Aorta (tissue), 5 donors: ENCODE measurements around the gene HMGCLL1. TPM values are rescaled to one million over a fixed set of nuclear protein-coding genes. Genes with fewer than 3 reads are reported as not detected.

Source experiments
- ATAC-seq: fragments of 200-7000 bp; cut with Tn5 transposase; one replicate; pipeline ENCODE4 v1.9.1; 2022; ENCODE audit warnings: moderate library complexity; ENCODE audit not compliant: low FRiP score
- DNase-seq, 2 donors: peaks; one replicate each; pipeline ENCODE4 v3.0.0-alpha.2; 2020
- H3K27ac ChIP-seq, 2 donors: one replicate each; pipeline ENCODE4 v1.5.1; 2013; ENCODE audit warnings: low read length in 2 of 2, mild to moderate bottlenecking in 2 of 2, moderate library complexity in 2 of 2, control low read depth in 1 of 2, inconsistent platforms in 1 of 2, low read depth in 1 of 2
- H3K27me3 ChIP-seq, 2 donors: one replicate each; pipeline ENCODE4 v1.6.1; 2013; ENCODE audit warnings: control low read depth in 1 of 2, low read length in 1 of 2, mild to moderate bottlenecking in 1 of 2, moderate library complexity in 1 of 2; ENCODE audit not compliant: insufficient read depth in 2 of 2, control insufficient read depth in 1 of 2
- H3K36me3 ChIP-seq, 2 donors: one replicate each; pipeline ENCODE4 v1.6.1; 2013; ENCODE audit warnings: control low read depth in 1 of 2, low read length in 1 of 2, mild to moderate bottlenecking in 1 of 2; ENCODE audit not compliant: insufficient read depth in 2 of 2, control insufficient read depth in 1 of 2
- H3K4me1 ChIP-seq, 2 donors: one replicate each; pipeline ENCODE4 v1.6.1; 2013; ENCODE audit warnings: low read length in 2 of 2, control low read depth in 1 of 2, mild to moderate bottlenecking in 1 of 2, moderate library complexity in 1 of 2; ENCODE audit not compliant: insufficient read depth in 2 of 2, control insufficient read depth in 1 of 2
- H3K4me3 ChIP-seq, 2 donors: one replicate each; pipeline ENCODE4 v1.5.1; 2013; ENCODE audit warnings: low read length in 2 of 2, control low read depth in 1 of 2, mild to moderate bottlenecking in 1 of 2
- H3K9me3 ChIP-seq: one replicate; pipeline ENCODE4 v1.6.1; 2013; ENCODE audit warnings: mild to moderate bottlenecking, low read length; ENCODE audit not compliant: control insufficient read depth
- WGBS, 2 donors: extraction: QIAGEN DNeasy Blood & Tissue Kit; methylation state at CpG; one replicate each; pipeline ENCODE4 v1.1.7; 2013; 5-methylcytosine and 5-hydroxymethylcytosine counted together
- intact Hi-C, 2 donors: fragments of 100-400 bp; cut with DNase I; formaldehyde crosslinking; loops; one replicate each; pipeline versions ENCODE4 v1.14.2 to v1.15.0; 2022
- polyA plus RNA-seq, 2 donors: library from polyadenylated mRNA; stranded (reverse); fragments of 200-250 nt; gene quantifications; one replicate each; pipeline ENCODE4 v1.2.3, GENCODE V29; 2013
- total RNA-seq, 2 donors: library from RNA; stranded (reverse); fragmentation: NEBNext Ultra II Directional; extraction: Animal tissue kit (Norgen Biotek cat#: 25700); gene quantifications; one replicate each; pipeline ENCODE4 v1.2.1, GENCODE V29; 2021
- donor health status: healthy with polysubstance abuse.
- donor health status: Bipolar disorder and iron deficiency.
- donor health status: DM: no; HTN: no; CAD: no.
- donor health status: DM: no; HTN: no; CAD: no.
- donor health status: DM: yes; HTN: yes; CAD: no.

The HMGCLL1 gene
- total and polyA plus RNA-seq, 4 donors = 0.29 to 1.5 (median 0.63) TPM

GRCh38 chr6:55443238-55444134 is 135.5 kb downstream of the HMGCLL1 start:
- no peak for ATAC-seq
- 44 to 49% methylated on average over 7 of the region's 7 CpGs for WGBS, 2 donors
- intact Hi-C loops = loop anchor here in 1 of 2 donors (10.0 kb wide), 1 partner anchor 511 kb away; no protein-coding TSS in a partner anchor
- no peak overlapping the region for H3K27ac ChIP-seq
- no peaks in the 10 kb centered on the region for H3K27me3 ChIP-seq
- no peak for DNase-seq
- H3K4me1 ChIP-seq = no peaks in the 10 kb centered on the region
- H3K9me3 ChIP-seq = no peaks in the 10 kb centered on the region
- no peak overlapping the region for H3K4me3 ChIP-seq
- no peaks in the 10 kb centered on the region for H3K36me3 ChIP-seq

GRCh38 chr6:55438203-55438602 is 140.8 kb downstream of the HMGCLL1 start:
- H3K9me3 ChIP-seq = no peaks in the 10 kb centered on the region
- intact Hi-C loops = no loop called here
- no peaks in the 10 kb centered on the region for H3K36me3 ChIP-seq
- no peak overlapping the region for H3K4me3 ChIP-seq
- DNase-seq (no peak), ATAC-seq (no peak)
- peaks cover 0 to 2% of the 10 kb centered on the region in 2 donors for H3K27me3 ChIP-seq
- 76 to 78% methylated on average over 3 of the region's 3 CpGs for WGBS, 2 donors
- H3K4me1 ChIP-seq = no peaks in the 10 kb centered on the region
- H3K27ac ChIP-seq = no peak overlapping the region

GRCh38 chr6:55437141-55437540 is 141.9 kb downstream of the HMGCLL1 start:
- Histone ChIP-seq H3K36me3 (no peaks in the 10 kb centered on the region), H3K9me3 (no peaks in the 10 kb centered on the region), H3K27ac (no peak overlapping the region), H3K4me1 (no peaks in the 10 kb centered on the region), H3K4me3 (no peak overlapping the region), H3K27me3 (peaks cover 0 to 2% of the 10 kb centered on the region in 2 donors)
- ATAC-seq (no peak), DNase-seq (no peak)
- 40 to 55% methylated on average over 4 of the region's 4 CpGs for WGBS, 2 donors
- intact Hi-C loops = no loop called here

- peaks cover 0 to 2% of the 10 kb centered on the region in 2 donors for H3K27me3 ChIP-seq
- DNase-seq = no peak
- H3K36me3 ChIP-seq = no peaks in the 10 kb centered on the region
- H3K27ac ChIP-seq = no peak overlapping the region
- no peaks in the 10 kb centered on the region for H3K4me1 ChIP-seq
- intact Hi-C loops = no loop called here
- WGBS, 2 donors = 38 to 42% methylated on average over 2 of the region's 2 CpGs
- no peaks in the 10 kb centered on the region for H3K9me3 ChIP-seq
- no peak overlapping the region for H3K4me3 ChIP-seq
- ATAC-seq = no peak
Observed at GRCh38 chr6:55433446-55434130, 145.4 kb downstream of the HMGCLL1 start.

- WGBS, 2 donors = 55 to 75% methylated on average over 2 of the region's 2 CpGs
- intact Hi-C loops = no loop called here
Observed at GRCh38 chr6:55423933-55424332, 155.1 kb downstream of the HMGCLL1 start.

GRCh38 chr6:55410674-55411073 is 168.3 kb downstream of the HMGCLL1 start:
- intact Hi-C loops = no loop called here
- no peak overlapping the region for H3K4me3 ChIP-seq
- ATAC-seq = no peak
- H3K27me3 ChIP-seq = no peaks in the 10 kb centered on the region
- no peaks in the 10 kb centered on the region for H3K36me3 ChIP-seq
- H3K4me1 ChIP-seq = no peaks in the 10 kb centered on the region
- no peak for DNase-seq
- no peaks in the 10 kb centered on the region for H3K9me3 ChIP-seq
- H3K27ac ChIP-seq = no peak overlapping the region

More at GRCh38 chr6:55423933-55424332, 155.1 kb downstream of the HMGCLL1 start:
- no peak overlapping the region for H3K4me3 ChIP-seq
- DNase-seq (no peak), ATAC-seq (no peak)
- no peak overlapping the region for H3K27ac ChIP-seq
- no peaks in the 10 kb centered on the region for H3K27me3 ChIP-seq
- H3K9me3 ChIP-seq = no peaks in the 10 kb centered on the region
- H3K4me1 ChIP-seq = no peaks in the 10 kb centered on the region
- no peaks in the 10 kb centered on the region for H3K36me3 ChIP-seq

GRCh38 chr6:55405474-55406235 is 173.3 kb downstream of the HMGCLL1 start:
- ATAC-seq = no peak
- Histone ChIP-seq H3K9me3 (no peaks in the 10 kb centered on the region), H3K27me3 (no peaks in the 10 kb centered on the region), H3K36me3 (no peaks in the 10 kb centered on the region), H3K4me3 (no peak overlapping the region), H3K4me1 (no peaks in the 10 kb centered on the region), H3K27ac (no peak overlapping the region)
- 16 to 37% methylated on average over 7 of the region's 7 CpGs for WGBS, 2 donors
- intact Hi-C loops = no loop called here
- no peak for DNase-seq

- 0 to 14% methylated on average over 1 of the region's 1 CpG for WGBS, 2 donors
Observed at GRCh38 chr6:55399351-55399750, 179.6 kb downstream of the HMGCLL1 start.

More at GRCh38 chr6:55399351-55399750, 179.6 kb downstream of the HMGCLL1 start:
- Histone ChIP-seq H3K9me3 (no peaks in the 10 kb centered on the region), H3K27me3 (no peaks in the 10 kb centered on the region), H3K27ac (no peak overlapping the region), H3K4me1 (no peaks in the 10 kb centered on the region), H3K36me3 (no peaks in the 10 kb centered on the region), H3K4me3 (no peak overlapping the region)
- no peak for DNase-seq
- intact Hi-C loops = no loop called here
- ATAC-seq = no peak
